HepG2 (cell line): ENCODE measurements around the gene WNT5B. TPM values are rescaled to one million over a fixed set of nuclear protein-coding genes. Genes with fewer than 3 reads are reported as not detected.
A peak's percentile ranks its signal among the peaks of the same experiment; 100 is the strongest.

ENCODE experiments used
- HNF4G ChIP-seq, 2 experiments: sonication (generic) in 1 of 2; formaldehyde crosslinking in 1 of 2; IDR thresholded peaks; 2 replicates each; pipeline versions ENCODE4 v1.4.0 to v1.6.1; 2011 to 2020; ENCODE audit warnings: borderline replicate concordance in 2 of 2, low read depth in 2 of 2, mild to moderate bottlenecking in 2 of 2, low read length in 1 of 2, missing genetic modification reagents in 1 of 2, moderate library complexity in 1 of 2
- MEIS1 ChIP-seq: sonication (generic); formaldehyde crosslinking; IDR thresholded peaks from 2 replicates; pipeline ENCODE4 v1.9.0; 2021; ENCODE audit warnings: mild to moderate bottlenecking, missing genetic modification reagents, moderate library complexity, borderline replicate concordance
- MXD4 ChIP-seq: IDR thresholded peaks from 2 replicates; pipeline ENCODE4 v1.6.1; 2016; ENCODE audit warnings: mild to moderate bottlenecking, missing biosample characterization, missing genetic modification reagents
- MZF1 ChIP-seq: sonication (generic); formaldehyde crosslinking; IDR thresholded peaks from 2 replicates; pipeline ENCODE4 v1.8.1; 2023; ENCODE audit warnings: mild to moderate bottlenecking, missing genetic modification reagents, borderline replicate concordance
- POGZ ChIP-seq: sonication (generic); formaldehyde crosslinking; IDR thresholded peaks from 2 replicates; pipeline ENCODE4 v1.4.0; 2020; ENCODE audit warnings: mild to moderate bottlenecking, missing genetic modification reagents
- RBM39 ChIP-seq: fragments of 200-400 bp; formaldehyde crosslinking; IDR thresholded peaks from one replicate; pipeline ENCODE4 v1.6.1; 2018; ENCODE audit warnings: antibody characterized with exemption, mild to moderate bottlenecking, low read depth, low read length; ENCODE audit not compliant: poor library complexity, severe bottlenecking
- SKIL ChIP-seq: sonication (generic); formaldehyde crosslinking; IDR thresholded peaks from 2 replicates; pipeline ENCODE4 v1.8.0; 2022; ENCODE audit warnings: missing genetic modification reagents, mild to moderate bottlenecking, moderate library complexity, borderline replicate concordance
- ZNF256 ChIP-seq: sonication (generic); formaldehyde crosslinking; conservative IDR thresholded peaks from 2 replicates; pipeline ENCODE4 v1.4.0; 2020; ENCODE audit warnings: missing genetic modification reagents
- ZNF333 ChIP-seq: sonication (generic); formaldehyde crosslinking; IDR thresholded peaks from 2 replicates; pipeline ENCODE4 v1.4.0; 2020; ENCODE audit warnings: mild to moderate bottlenecking, missing genetic modification reagents, borderline replicate concordance
- ZNF496 ChIP-seq: sonication (generic); formaldehyde crosslinking; IDR thresholded peaks from 2 replicates; pipeline ENCODE4 v1.8.1; 2023; ENCODE audit warnings: mild to moderate bottlenecking, moderate library complexity, missing genetic modification reagents; ENCODE audit not compliant: insufficient replicate concordance
- ZNF503 ChIP-seq: sonication (generic); formaldehyde crosslinking; IDR thresholded peaks from 2 replicates; pipeline ENCODE4 v1.4.0; 2020; ENCODE audit warnings: missing genetic modification reagents
- ZNF766 ChIP-seq: sonication (generic); formaldehyde crosslinking; IDR thresholded peaks from 2 replicates; pipeline ENCODE4 v1.5.0; 2020; ENCODE audit warnings: missing genetic modification reagents, borderline replicate concordance
- ZSCAN29 ChIP-seq: sonication (generic); formaldehyde crosslinking; conservative IDR thresholded peaks from 2 replicates; pipeline ENCODE4 v1.4.0; 2020; ENCODE audit warnings: mild to moderate bottlenecking, missing genetic modification reagents
- polyA plus RNA-seq, 8 experiments: library from polyadenylated mRNA; depleted of rRNA in 3 of 8; stranded (reverse) in 7 of 8; unstranded in 1 of 8; fragments of >200 nt; fragmentation: Illumina TruSeq in 4 of 8; extraction: Trizol in 4 of 8; gene quantifications; 2 replicates each; pipeline versions ENCODE4 v1.2.1 to v1.2.3, GENCODE V29; 2011 to 2016; ENCODE audit warnings: low read depth in 4 of 8, missing spikeins in 1 of 8, mixed read lengths in 1 of 8; ENCODE audit not compliant: insufficient read depth in 1 of 8
- total RNA-seq, 5 experiments: library from RNA; depleted of rRNA; stranded (reverse); fragments of >200 nt; fragmentation: Illumina TruSeq; extraction: Trizol; gene quantifications; 2 replicates each; pipeline ENCODE4 v1.2.3, GENCODE V29; 2016; ENCODE audit warnings: low read depth in 1 of 5
- TF ChIP-seq, protein P1 (sequence below), 2 experiments: sonication (generic) in 1 of 2; formaldehyde crosslinking in 1 of 2; IDR thresholded peaks; 2 replicates each; pipeline versions ENCODE4 v1.4.0 to v1.6.1; 2016 to 2020; ENCODE audit warnings: borderline replicate concordance in 1 of 2, low read depth in 1 of 2, mild to moderate bottlenecking in 1 of 2, missing genetic modification reagents in 1 of 2
- TF ChIP-seq, protein P2 (sequence below): sonication (generic); formaldehyde crosslinking; IDR thresholded peaks from 2 replicates; pipeline ENCODE4 v1.4.0; 2020; ENCODE audit warnings: mild to moderate bottlenecking, missing genetic modification reagents

WNT5B gene
- total and polyA plus RNA-seq, 2 of the 13 experiments (the other 11 are each of a cell fraction or from before 2014, with no cell fraction given): 0.04 TPM; not detected in 1

DNA sequence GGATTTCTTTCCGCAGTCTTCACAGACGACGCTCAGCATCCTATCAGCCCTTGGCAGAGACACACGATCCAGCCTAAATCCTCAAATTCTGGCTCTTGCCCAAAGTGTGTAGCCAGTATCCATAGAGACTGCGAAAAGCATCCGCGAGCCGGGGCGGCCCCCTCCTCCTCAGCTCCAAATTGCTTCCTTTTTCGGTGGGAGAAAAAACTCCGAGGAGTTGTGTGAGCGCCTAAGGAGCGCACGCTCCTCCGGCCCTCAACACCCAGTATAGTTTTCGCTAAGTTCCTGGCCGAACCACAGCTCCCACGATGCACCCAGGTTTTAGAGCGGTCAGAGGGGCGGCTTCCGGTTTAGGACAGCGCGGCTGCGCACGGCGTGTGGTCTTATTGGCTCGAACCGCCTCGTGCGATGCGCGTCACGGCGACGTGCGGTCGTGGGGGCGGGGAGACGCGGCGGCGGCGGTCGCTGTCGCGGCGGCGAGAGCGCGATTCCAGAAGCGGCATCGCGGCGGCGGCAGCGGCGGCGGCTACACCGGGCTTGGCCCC lies 61.6 kb downstream of the WNT5B start, which contains the start of gene ADIPOR2 (continued):
- TF ChIP-seq ZNF766: peak; percentile 35; the same call in 1 of the 2 replicates
- TF ChIP-seq, protein P1, sequence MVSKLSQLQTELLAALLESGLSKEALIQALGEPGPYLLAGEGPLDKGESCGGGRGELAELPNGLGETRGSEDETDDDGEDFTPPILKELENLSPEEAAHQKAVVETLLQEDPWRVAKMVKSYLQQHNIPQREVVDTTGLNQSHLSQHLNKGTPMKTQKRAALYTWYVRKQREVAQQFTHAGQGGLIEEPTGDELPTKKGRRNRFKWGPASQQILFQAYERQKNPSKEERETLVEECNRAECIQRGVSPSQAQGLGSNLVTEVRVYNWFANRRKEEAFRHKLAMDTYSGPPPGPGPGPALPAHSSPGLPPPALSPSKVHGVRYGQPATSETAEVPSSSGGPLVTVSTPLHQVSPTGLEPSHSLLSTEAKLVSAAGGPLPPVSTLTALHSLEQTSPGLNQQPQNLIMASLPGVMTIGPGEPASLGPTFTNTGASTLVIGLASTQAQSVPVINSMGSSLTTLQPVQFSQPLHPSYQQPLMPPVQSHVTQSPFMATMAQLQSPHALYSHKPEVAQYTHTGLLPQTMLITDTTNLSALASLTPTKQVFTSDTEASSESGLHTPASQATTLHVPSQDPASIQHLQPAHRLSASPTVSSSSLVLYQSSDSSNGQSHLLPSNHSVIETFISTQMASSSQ (IDR thresholded peaks at IDR 0.05; ENCODE audit: low read depth): no peak
- TF ChIP-seq, protein P1 (CRISPR knock-in tag; IDR thresholded peaks at IDR 0.05; ENCODE audit: borderline replicate concordance): peak; percentile 65; the same call in 1 of the 2 replicates
- TF ChIP-seq SKIL (CRISPR knock-in tag): peak; percentile 44; the same call in 1 of the 2 replicates
- no peak for TF ChIP-seq MZF1 (CRISPR knock-in tag)
- TF ChIP-seq ZNF496 (CRISPR knock-in tag): no peak
- TF ChIP-seq HNF4G (IDR thresholded peaks at IDR 0.05; ENCODE audit: borderline replicate concordance, low read depth, low read length): no peak
- no peak for TF ChIP-seq HNF4G (CRISPR knock-in tag; IDR thresholded peaks at IDR 0.05; ENCODE audit: borderline replicate concordance, low read depth)
- TF ChIP-seq MEIS1: no peak
- peak; percentile 81; the same call in 1 of the 2 replicates for TF ChIP-seq MXD4 (CRISPR knock-in tag)
- TF ChIP-seq RBM39: no peak
- peak; percentile 84 for TF ChIP-seq POGZ (CRISPR knock-in tag)
- TF ChIP-seq, protein P2, sequence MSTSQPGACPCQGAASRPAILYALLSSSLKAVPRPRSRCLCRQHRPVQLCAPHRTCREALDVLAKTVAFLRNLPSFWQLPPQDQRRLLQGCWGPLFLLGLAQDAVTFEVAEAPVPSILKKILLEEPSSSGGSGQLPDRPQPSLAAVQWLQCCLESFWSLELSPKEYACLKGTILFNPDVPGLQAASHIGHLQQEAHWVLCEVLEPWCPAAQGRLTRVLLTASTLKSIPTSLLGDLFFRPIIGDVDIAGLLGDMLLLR: peak; percentile 61; the same call in 1 of the 2 replicates
- no peak for TF ChIP-seq ZNF333
- no peak for TF ChIP-seq ZNF256
- TF ChIP-seq ZSCAN29: no peak
- TF ChIP-seq ZNF503 (CRISPR knock-in tag): no peak
